IMR-90 (cell line): ENCODE data around the gene ADM.

Experiments used
- BHLHE40 ChIP-seq: fragments of 150-350 bp; IDR thresholded peaks from 2 replicates; pipeline ENCODE4 v1.6.1; 2016; ENCODE audit warnings: mild to moderate bottlenecking, low read depth, low read length
- CHD1 ChIP-seq: IDR thresholded peaks from 2 replicates; pipeline ENCODE4 v1.6.1; 2012; ENCODE audit warnings: low read depth, low read length, improper control_type of control experiment
- CTCF ChIP-seq: conservative IDR thresholded peaks from 2 replicates; pipeline ENCODE4 v1.5.1; 2012; ENCODE audit warnings: mild to moderate bottlenecking, low read depth, low read length, improper control_type of control experiment
- MAFK ChIP-seq: IDR thresholded peaks from 2 replicates; pipeline ENCODE4 v1.6.1; 2012; ENCODE audit warnings: low read depth, low read length, improper control_type of control experiment
- MAZ ChIP-seq: IDR thresholded peaks from 2 replicates; pipeline ENCODE4 v1.6.1; 2012; ENCODE audit warnings: low read depth, mild to moderate bottlenecking, low read length, improper control_type of control experiment, moderate library complexity, borderline replicate concordance
- MXI1 ChIP-seq: IDR thresholded peaks from 2 replicates; pipeline ENCODE4 v1.6.1; 2012; ENCODE audit warnings: low read depth, mild to moderate bottlenecking, low read length, moderate library complexity, borderline replicate concordance
- POLR2A ChIP-seq: IDR thresholded peaks from 2 replicates; pipeline ENCODE4 v1.6.1; 2012; ENCODE audit warnings: mild to moderate bottlenecking, low read depth, low read length
- RCOR1 ChIP-seq: IDR thresholded peaks from 2 replicates; pipeline ENCODE4 v1.6.1; 2012; ENCODE audit warnings: mild to moderate bottlenecking, low read length, improper control_type of control experiment; ENCODE audit not compliant: insufficient replicate concordance
- RFX5 ChIP-seq: IDR thresholded peaks from 2 replicates; pipeline ENCODE4 v1.8.0; 2012; ENCODE audit warnings: low read depth, mild to moderate bottlenecking, low read length, moderate library complexity

- no peak for TF ChIP-seq CTCF
- TF ChIP-seq MAZ: no peak
- no peak for TF ChIP-seq RCOR1
- no peak for TF ChIP-seq BHLHE40
- no peak for TF ChIP-seq RFX5
- no peak for TF ChIP-seq CHD1
- TF ChIP-seq POLR2A: no peak
- TF ChIP-seq MXI1: no peak
- TF ChIP-seq MAFK: no peak
These were observed 26.8 kb downstream of the ADM start for GRCh38 chr11:10331548-10332289.
